ENCODE results near the gene RASEF.
A peak's percentile ranks its signal among the peaks of the same experiment; 100 is the strongest.

Gene RASEF

DNA sequence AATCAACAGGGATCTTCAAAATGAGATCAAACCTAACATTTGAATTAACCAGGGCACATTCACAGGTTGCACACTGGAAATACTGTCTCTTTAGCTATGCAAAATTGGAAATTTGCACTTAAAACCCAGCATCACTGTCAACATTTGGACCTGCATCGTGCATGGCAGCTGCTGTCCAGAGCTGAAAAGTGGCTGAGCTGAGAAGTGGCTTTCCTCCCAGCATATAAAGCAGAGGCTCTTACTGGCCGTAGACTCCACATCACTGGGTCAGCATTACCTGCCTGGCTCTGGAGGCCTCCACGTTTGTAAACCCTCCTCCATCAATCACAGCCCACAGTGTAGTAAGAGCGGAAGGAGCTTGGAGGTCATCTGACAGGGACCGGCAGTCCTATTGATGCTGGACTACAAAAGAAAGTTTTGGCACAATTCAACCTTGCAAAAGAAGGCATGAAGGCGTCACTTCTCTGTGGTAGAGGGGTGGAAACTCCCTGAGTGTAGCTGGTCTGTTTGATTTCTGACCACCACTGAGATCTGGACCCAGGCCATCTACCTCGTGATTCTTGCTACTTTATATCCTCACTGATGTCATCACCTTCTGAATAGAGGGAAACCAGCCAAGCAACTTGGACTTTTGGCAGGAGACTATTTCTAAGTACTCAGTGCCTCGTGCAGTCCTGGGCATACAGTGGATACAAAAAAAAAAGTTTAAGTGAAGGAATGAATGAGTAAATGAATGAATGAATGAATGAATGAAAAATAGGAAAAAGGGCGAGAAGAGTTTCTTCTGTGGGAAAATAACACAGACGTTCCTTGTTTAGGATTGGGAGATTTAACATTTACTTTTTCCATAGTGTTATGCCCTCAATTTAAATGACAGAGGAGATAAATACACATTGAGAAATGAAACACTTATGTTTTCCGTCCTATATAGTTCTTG is 14.8 kb downstream of the RASEF start:
- DNase-seq, result no peak

DNA sequence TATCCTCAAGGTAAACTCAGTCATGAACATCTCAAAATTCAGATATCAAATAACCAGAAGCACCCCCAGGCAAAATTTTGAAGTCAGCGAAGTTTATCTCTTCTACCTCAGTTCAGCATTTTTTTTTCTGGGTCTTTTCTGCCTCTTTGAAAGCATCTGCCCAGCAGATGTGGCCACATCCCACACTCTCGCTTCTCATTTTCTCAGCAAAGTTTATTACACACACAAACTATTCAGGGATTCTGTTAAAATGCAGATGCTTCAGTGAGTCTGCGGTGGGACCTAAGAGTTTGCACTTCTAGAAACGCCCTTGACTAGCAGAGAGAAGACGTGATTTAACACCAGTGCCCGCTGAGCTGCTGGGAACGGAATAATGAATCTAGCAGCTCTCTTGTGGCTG is 19.3 kb downstream of the RASEF start:
- no peak for DNase-seq

DNA sequence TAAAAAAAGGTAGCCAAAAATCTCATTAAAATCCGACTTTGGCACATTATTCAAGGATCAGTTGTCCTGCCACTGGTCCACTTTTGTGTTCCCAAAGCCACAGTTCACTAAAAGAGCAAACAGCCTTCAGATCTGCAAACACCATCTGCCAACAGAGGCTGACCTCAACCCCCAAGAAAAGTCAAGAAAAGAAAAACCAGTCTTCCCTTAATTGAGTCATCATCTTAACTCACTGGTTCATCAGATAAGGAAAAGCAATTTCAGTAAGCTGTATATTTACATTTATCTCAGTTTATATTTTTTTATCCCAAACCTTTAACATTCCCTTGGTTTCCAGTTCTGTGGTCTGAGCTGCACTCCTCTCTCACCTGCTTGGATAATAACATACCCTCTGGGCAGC is 21.2 kb downstream of the RASEF start:
- DNase-seq, result no peak

DNA sequence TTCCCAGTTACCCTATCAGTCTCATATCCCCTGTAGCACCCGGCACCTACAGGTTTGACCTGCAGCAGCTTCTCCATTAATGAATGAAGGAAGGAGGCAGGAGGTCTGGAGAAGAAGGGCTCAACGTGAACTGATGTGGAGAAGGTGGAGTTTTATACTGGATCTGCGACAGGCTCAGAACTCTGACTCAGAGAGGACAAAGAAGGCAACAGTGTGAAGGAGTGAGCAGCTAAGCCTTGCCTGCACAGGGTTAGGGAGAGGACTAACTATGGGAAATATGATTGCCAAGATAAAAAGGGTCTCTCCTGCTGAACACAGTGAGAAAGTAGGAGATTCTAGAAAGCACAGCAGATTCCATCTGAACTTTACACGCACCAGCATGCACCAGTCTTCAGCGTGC is 23.6 kb downstream of the RASEF start:
- no peak for DNase-seq

DNA sequence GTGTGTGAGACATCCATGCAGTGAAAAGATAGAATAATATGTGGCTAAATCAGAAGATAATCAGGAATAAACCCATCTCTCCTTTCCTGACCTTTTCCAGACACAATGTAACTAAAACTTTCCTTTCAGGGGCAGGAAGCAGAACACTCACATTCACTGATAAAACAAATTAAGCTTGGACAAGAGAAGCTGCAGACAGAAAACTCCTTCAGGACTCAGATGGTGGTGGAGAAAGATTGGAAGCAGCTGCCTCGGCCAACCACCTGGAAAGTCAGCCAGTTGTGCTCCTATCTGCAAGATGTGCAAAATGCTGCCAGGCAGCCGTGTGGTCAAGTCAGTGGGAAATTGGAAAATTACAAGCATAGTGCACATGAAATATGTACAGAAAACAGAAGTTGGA is 26.9 kb downstream of the RASEF start:
- DNase-seq, result no peak

DNA sequence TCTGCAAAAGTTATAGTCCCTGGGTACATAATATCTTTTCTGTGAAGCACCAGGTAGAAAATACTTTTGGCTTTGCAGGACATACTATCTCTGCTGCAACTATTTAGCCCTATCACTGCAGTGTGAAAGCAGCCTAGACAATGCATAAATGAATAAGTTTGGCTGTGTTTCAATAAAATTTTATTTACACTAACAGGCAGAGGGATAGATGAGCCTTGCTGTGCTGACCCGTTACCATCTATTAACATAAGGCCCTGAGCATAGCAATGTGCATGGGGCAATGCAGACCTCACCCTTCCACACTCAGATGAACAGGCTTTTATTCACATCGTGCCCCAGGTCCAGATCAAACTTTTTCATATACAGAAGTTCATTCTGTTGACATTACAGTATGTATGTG is 27.8 kb downstream of the RASEF start:
- no peak for DNase-seq

DNA sequence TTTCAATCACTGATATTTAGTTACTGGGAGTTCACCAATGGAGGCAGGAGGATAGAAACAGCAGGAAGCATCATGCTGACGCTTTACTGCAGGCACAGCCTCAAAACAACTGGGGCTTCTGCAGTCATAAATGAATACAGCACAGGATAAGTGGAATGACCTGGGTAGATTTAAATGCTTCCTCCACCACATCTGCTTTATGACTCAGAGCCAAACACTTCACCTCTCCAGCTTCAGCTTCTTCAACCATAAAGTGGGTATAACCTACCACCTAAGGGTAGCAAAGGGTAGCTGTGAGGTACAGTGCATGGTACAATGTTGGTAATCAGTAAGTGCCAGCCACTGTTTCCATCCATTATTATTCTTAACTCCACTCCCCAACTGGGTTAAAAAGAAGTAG is 28.4 kb downstream of the RASEF start:
- DNase-seq, result no peak

DNA sequence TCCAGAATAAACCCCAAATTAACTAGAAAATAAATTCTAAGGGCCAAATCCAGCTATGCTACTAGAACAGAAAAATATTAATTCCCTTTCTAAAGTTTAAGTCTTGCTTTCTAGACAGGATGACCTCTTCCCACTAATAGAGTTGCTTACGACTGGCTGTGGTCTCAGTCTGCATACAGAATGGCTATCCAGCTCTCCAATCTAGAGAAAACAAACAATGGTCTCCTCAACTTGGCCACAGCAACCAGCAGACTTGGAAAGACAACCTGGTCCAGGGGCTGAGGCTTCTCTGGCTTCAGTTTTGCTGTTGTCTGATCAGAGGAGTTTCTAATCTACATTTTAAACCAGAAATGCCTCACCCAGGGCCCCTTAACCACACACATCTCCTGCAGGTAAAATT is 28.9 kb downstream of the RASEF start:
- DNase-seq, result no peak

DNA sequence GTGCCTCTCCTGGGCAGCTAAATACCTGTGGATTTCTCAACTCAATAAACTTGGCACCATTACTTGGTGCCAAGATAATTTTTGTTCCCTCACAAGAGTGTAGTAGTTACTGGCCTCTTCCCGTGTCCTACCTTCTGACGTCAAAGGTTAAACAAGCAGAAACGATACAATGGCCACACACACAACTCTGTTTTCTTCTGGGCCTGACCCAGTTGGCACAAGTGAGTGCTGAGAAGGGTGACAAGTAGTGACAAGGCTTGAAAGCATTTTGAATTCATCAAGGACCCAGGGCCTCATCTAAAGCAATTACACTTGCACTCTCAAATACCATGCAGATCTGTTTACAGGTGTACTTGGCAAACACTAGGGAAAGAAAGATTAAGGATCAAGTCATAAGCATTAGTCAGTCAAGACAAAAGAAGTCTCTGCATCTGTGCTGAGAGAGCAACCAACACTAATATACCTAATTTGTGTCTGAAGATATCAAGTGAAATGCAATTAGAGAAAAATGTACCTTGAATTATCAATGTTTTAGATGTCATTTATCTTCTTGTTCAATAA is 30.8 kb downstream of the RASEF start:
- DNase-seq, result no peak

DNA sequence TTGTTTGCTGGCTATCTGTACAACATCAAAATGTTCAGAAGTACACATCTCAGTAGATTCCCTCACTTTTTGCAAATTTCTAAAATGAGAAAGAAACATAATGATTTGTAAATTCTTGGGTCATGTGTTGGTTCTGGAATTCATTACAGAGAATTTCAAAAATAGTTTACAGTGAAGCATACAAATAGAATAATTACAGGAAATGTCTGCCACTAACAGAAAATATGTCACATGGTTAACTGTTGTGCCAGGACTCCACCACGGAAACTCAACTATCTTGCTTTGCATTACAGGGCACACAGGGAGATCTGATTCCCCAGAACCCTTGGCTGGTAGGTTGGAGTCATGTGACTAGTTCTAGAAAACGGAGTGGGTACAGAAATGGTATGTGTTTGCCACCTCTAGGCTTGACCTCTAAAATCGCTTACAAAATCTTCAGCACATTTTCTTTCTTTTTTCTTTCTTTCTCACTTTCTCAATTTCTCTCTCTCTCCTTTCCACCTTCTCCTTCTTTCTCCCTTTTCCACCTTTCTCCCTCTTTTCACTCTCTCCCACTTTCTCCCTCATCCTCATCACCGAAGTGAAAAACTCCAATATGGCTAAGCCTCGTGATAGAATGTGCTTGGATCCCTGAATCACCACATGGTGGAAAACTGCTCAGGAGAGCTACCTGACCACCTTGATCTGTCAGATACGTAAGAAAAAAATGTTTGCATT is 32.4 kb downstream of the RASEF start:
- no peak for DNase-seq

DNA sequence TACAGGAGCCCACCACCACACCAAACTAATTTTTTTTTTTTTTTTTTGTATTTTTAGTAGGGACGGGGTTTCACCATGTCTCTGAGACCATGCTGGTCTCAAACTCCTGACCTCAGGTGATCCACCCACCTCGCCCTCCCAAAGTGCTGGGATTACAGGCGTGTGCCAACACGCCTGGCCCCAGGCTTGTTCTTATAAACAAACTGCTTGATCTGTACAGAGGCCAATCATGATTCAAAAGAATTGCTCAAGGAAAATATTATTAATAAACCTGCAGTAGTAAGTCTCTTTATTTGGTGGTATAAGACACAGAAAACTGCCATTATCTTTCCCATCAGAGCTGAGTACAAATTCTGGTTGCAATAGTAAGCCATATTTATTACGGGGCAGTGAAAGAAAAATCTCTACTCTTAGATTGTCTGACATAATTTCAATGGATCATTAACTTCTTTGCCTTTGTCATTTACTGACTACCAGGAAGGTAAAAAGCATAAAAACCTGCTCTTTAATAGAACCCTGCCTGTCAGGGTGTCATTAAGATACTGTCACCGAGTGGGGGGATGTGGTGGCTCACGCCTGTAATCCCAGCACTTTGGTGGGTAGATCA is 33.3 kb downstream of the RASEF start:
- no peak for DNase-seq

DNA sequence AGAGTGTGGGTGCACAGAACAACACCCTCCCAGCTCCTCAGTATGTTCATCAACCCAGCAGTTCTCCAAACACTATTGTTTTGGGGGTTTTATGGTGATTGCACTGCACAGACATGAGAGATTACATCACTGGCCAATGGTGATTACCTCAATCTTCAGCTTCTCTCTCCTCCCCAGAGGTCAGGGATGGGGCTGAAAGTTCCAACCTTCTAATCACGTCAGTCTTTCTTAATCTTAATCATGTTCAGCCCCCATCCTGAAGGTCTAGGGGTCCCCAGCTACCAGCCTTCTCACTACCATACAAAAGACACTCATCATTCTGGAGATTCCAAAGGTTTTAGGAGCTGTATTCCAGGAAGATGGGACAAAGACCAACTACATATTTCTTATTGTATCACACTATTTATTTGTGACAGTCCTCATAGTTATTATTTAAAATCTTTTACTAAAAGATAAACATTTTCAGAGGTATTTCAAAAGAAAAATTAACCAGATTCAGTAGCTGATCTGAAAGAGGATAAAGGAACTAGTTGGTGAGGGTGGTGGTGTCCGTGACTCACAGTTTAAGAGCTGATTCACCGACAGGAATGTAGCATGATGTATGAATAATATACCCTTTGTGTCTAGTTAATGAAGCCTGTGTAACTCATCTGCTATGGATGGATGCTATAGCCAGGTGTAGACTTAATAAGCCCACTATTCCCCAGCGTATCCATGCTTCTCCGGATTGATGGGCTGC is 35.6 kb downstream of the RASEF start:
- DNase-seq, result peak; percentile 45

DNA sequence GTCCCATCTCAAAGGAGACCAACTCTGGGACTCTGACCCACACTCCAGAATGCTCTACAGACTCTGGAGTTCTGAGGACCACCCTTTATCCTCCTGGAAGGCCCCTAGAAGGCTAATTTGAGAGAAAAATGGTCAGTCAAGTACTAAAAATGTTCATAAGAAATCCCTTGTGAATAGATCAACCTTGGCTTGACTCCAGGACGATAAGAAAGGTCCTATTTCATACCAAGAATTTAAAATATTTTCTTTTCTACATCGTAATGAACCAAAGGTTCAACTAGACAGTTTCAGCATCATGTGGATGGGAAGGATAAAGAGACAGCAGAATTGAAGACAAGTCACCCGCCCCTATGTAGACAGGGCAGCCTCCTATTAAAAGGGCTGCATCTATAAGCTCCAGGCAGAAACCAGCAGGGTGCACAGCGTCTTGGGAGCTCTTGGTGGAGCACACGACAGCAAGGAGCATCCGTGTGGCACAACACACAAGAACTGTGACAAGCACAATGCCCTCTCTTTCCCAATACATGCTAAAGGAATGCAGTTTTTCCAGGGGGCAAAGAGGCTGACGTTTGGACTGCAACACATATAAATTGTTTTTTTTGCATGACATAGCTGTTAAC is 38.3 kb downstream of the RASEF start:
- DNase-seq, result no peak

DNA sequence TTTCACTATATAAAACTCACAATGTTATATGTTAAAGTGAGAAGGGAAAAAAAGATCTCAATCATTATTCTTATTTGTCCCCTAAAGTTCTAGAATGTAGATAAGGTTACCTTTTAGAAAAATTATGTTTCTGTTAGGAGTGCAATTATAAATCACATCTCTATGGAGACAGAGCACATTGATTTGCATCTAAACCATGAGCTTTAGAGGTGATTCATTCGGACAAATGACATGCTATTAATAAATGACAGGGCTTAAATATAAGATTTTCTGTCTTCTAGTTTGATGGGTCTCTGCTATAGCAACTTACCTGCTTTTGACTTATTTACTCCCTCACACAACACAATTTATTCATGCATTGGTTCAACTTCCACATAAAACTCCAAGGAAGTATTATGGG is 39.8 kb downstream of the RASEF start:
- DNase-seq, result no peak

DNA sequence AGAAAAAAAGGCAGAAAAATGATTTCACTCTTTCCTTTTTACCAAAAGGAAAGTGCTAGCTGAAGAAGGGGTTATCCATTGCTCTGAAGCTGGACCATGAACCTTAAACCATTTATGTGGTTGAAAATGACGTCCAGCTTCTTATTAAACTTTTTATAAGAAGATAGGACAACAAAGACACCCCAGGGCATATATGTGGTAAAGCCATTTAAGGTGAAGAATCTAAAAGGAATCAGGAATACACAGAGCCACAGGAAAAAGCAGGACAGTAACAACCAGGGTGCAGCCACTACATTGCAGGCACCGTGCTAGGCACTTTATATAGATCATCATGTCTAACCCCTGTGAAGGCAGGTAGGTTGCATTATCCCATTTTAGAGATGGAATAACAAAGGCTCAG is 42.1 kb downstream of the RASEF start:
- no peak for DNase-seq

DNA sequence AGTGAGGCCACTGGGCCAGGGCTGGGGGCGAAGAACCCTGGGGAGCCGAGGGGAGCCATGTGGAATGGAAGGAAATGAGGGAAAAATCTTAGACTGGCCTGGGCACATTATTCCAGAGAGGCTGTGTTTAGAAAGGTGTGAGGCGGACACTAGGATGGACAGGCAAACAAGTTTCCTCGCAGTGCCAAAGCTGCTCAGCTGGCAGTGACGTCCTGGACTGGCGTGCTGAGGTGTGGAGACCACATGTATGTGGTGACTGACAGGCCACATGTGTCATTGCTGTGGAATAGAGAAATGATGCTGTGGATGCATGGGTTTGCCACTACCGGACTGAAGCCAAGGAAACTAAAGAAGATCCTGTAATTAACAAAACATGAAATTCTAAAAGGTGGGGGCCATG is 42.6 kb downstream of the RASEF start:
- no peak for DNase-seq

DNA sequence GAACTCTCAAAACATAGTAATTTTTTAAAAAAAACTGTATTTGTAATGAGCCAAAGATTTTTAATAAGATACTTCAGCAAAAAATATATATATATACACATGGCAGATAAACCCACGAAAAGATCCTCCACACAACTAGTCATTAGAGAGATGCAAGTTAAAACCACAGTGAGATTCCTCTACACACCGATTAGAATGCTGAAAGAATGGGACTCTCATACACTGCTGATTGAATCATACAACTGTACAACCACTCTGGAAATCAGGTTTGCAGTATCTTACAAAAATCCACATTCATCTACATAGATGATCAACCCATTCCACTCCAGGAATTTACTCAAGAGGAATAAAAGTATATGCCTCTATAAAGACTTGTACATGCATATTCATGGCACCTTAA is 43.7 kb downstream of the RASEF start:
- DNase-seq, result no peak

DNA sequence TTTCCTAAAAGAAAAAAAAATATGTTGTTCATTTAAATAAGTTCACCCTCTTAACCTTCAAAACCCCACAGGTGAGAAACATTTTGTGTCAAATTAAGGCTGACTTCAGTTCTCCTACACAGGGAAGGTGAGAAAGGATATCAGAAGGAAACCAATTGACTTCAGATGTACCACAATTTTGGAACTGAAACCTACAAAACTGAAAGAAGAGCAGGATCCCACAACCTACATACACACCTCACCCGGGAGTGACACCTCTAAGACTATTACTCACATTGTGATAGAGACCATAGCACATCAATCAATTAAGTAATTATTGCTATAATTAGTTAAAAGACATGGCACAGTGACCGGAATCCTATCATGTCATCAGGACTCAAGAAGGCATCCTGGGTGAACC is 47.0 kb downstream of the RASEF start:
- DNase-seq, result no peak

DNA sequence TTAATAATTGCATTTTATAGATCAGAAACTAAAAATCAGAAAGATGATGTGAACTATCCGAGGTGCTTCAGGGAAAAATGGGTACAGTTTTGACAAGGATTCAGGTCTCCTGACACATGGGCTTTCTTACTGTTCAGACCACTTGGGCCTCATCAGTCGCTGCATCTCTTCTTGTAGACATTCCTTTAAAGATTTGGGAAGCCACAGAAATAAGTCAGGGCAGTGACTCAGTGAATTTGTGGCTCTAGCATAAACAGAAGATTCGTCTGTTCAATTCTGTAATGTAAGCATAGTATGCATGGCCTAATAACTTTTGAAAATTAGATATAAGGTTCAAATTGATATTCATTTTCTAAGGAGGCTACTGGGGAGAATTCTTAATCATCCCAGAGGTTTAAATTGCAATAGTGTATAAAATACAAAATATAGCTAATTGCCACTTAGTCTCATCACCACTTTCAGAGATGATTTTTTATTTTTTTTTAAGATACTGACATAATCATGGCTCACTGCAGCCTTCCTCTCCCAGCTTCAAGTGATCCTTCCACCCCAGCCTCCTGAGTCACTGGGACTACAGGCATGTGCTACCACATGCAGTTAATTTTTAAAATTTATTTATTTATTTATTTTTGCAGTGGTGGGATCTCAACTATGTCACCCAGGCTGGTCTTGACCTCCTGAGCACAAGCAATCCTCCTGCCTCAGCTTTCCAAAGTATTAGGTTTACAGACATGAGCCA is 48.9 kb downstream of the RASEF start:
- DNase-seq, result no peak

DNA sequence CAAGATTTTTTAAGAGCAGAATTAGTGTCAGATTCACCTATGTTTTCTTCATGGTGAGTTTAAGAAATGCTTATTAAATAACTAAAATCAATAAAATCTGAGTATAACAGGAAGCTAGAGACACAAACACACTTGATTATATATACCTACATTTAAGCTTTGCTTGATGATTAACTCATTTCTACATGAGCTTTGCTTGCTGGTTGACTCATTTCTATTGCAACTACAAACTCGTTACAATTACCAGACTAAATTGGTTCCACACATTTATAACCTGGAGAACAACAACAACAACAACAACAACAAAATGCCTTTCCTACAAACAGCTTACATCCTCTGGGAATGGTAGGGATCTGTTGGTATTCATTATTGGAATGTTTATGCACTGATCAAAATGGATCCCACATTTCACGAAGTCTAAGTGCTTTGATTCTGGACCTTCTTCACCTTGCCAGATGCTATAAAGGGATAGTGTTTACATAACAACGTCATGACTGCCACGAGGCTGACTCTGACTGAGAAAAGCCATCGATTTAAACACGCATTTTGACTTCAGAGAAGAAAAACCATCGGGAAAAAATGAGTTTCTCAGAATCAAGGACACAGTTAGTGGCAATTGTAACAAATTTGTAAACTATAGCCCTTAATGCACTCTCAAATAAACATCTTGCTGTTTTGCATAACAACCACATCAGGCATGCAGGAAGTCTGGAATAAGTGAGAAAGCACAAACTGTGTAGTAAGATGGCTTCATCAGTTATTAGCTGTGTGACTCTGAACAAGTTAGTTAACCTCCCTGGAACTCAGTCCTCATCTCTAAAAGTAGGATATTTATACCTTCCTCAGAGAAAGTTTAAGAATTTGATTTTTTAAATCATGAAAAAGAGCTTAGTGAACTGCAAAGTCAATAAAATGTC is 49.8 kb downstream of the RASEF start:
- DNase-seq, result no peak

All from NCI-H526 treated with DMSO at 0.1 percent for 48 hours (cell line).